ENCODE data around the gene RSL24D1.

RSL24D1 gene

DNA sequence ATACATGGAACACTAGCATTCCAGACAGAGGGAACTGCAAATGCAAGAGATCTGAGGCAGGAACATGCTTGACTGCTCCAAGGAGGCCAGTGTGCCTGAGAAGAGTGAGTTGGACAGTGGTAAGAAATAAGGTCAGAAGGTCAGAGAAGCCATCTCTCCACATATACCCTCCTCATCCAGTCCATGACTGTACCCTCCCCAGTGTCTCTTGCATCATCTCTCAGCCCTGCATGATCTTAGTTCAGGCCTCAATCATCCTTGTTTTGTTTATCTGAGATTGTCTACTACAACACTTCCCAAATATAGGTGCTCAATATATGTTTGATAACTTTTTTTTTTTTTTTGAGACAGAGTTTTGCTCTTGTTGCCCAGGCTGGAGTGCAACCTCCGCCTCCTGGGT, 5.5 kb upstream of the RSL24D1 start:
- TF ChIP-seq, protein P1, sequence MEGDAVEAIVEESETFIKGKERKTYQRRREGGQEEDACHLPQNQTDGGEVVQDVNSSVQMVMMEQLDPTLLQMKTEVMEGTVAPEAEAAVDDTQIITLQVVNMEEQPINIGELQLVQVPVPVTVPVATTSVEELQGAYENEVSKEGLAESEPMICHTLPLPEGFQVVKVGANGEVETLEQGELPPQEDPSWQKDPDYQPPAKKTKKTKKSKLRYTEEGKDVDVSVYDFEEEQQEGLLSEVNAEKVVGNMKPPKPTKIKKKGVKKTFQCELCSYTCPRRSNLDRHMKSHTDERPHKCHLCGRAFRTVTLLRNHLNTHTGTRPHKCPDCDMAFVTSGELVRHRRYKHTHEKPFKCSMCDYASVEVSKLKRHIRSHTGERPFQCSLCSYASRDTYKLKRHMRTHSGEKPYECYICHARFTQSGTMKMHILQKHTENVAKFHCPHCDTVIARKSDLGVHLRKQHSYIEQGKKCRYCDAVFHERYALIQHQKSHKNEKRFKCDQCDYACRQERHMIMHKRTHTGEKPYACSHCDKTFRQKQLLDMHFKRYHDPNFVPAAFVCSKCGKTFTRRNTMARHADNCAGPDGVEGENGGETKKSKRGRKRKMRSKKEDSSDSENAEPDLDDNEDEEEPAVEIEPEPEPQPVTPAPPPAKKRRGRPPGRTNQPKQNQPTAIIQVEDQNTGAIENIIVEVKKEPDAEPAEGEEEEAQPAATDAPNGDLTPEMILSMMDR (IDR thresholded peaks at IDR 0.05), result no peak

DNA sequence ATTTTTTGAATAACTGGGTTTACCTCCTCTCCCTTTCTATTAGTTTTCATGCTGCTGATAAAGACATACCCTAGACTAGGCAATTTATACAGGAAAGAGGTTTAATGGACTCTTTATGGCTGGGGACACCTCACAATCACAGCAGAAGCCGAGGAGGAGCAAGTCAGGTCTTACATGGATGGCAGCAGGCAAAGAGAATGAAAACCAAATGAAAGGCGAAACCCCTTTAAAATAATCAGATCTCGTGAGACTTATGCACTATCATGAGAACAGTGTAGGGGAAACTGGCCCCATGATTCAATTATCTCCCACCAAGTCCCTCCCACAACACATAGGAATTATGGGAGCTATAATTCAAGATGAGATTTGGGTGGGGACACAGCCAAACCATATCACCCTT, 2.0 kb upstream of the RSL24D1 start:
- TF ChIP-seq, protein P1 (IDR thresholded peaks at IDR 0.05), result no peak

DNA sequence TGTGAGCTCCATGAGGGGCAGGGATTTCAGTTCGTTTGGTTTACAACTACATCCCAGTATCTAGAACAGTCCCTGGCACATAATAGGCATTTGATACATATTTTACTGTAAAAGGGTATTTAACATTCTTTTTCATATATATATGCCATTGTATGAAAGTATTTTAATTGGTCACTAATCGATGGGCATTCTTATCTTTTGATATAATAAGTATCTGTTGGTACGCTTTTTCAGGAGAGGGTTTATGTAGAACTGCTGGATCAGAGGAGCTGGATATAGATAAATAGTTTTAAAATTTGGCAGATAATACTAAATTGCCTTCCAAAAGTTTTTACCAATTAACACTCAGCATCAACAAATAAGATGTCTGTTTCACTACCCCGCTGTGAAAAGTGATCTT, 978 bp upstream of the RSL24D1 start:
- TF ChIP-seq, protein P1 (IDR thresholded peaks at IDR 0.05), result no peak

DNA sequence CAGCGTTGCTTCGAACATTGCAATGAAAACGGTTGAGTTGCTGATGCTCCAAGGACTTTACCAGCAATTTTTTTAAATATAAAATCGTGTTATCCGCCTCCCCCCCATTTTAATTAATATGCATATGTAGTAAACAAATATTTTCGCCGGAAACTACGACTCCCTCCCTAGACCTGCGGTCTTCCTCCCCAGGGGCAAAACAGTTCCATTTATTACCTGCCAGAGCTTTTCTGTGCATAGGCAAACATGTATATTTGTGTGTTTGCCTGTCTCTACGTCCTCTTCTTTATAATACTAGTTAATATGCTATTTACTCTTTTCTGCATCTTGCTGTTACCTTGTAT, 593 bp upstream of the RSL24D1 start:
- TF ChIP-seq, protein P1 (IDR thresholded peaks at IDR 0.05), result no peak

DNA sequence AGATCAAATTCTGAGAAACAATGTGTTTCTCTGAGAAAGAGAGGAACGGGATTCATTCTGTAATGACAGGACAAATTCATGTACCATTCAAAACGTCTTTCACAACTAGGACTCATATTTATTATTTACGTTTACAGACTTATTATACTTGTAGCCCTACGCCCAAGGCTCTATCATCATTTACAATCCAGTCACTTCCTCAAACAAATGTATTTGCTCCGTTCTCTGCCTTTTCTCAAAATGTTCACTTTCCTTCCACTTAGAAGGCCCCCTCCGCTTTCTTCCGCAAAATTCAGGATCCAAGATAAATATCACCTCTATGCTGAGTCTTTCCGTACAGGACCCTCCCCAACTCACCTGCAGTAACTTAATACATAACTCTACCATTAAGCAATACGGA, 745 bp downstream of the RSL24D1 start:
- TF ChIP-seq, protein P1 (IDR thresholded peaks at IDR 0.05), result no peak

DNA sequence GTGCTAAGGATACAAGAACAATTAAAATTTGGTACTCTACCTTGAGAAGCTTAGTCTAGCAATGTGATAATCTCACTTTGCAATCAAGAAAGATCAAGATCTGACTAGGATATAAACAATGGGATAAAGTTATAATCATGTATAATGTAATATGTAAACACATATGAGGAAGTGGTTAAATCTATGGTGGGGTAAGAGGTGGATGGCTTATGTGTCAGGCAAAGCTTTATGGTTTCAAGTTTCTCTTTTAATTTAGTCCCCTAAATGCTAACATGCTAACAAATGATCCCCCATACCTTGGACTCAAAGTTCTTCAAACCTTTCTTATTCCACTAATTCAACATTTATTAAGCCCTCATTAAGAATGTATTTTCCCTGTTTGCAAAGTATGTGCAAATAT, 2.5 kb downstream of the RSL24D1 start:
- TF ChIP-seq, protein P1 (IDR thresholded peaks at IDR 0.05), result no peak

DNA sequence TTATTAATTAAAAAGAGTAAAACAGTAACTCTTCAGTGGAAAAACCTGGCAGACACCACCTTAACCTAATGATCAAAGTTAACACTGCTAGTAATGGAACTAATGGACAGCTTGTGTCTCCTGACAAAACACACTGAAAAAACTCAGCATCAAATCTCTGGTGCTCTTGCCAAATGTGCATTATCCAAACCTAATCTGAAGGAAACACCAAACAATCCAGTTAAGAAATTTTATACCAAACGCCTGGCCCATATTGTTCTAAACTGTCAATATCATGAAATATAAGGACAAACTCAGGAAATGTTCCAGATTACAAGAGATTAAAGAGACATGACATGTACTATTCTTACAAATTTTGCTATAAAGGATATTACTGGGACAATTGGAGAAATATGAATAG, 10.4 kb downstream of the RSL24D1 start:
- TF ChIP-seq, protein P1 (IDR thresholded peaks at IDR 0.05), result no peak

DNA sequence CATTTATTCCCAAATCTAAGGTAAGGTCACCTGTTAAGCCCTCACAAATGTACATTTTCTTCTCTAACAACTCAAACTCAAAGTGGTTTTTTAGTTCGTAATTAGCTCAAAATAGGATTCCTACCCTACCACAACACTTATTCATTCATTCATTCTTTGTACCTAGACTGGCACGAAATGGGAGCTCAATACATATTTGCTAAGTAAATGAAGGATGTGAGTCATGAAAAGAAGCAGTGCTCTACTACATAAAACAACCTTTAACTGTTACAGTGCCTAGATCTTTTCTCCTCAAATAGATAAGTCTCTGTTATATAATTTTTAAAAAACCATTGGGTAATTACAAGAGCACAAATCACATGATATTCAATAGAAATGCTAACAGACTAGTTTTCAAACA, 13.1 kb downstream of the RSL24D1 start:
- TF ChIP-seq, protein P1 (IDR thresholded peaks at IDR 0.05), result no peak

Measured in LNCAP (cell line).